ENCODE measurements around the gene CACNA1I. TPM values are rescaled to one million over a fixed set of nuclear protein-coding genes. Genes with fewer than 3 reads are reported as not detected.

Gene CACNA1I
- polyA plus RNA-seq, 1 of the 3 experiments (the other 2 are of a cell fraction) = not detected

GRCh38 chr22:39563571-39564428 is 6.8 kb upstream of the CACNA1I start (continued):
- TF ChIP-seq FOXM1 (IDR thresholded peaks at IDR 0.05; ENCODE audit: low read depth) (no peak), TCF12 (IDR thresholded peaks at IDR 0.05) (no peak), NRF1 (IDR thresholded peaks at IDR 0.05; ENCODE audit: low read depth, low read length) (no peak)

- POLR2A ChIA-PET = interaction anchor here (0.6 kb wide), 1 partner anchor 33 kb away, joined by 3 read pairs; the partner anchor contains the start of gene RPS19BP1
- Histone ChIP-seq H3K9ac (no peak overlapping the region), H2AFZ (ENCODE audit: low read depth) (no peak overlapping the region), H3K36me3 (replicated peaks in 1 of 2; ENCODE audit: control insufficient read depth in 1 of 2, insufficient read depth in 2 of 2, low read length in 1 of 2) (no peaks in the 10 kb centered on the region), H4K20me1 (ENCODE audit: insufficient read depth) (no peaks in the 10 kb centered on the region), H3K4me3 (ENCODE audit: low read depth in 2 of 2, low read length in 1 of 2) (no peak overlapping the region), H3K9me2 (no peaks in the 10 kb centered on the region), H3F3A (replicated peaks; ENCODE audit: insufficient read depth) (no peaks in the 10 kb centered on the region), H3K27ac (ENCODE audit: low read depth in 2 of 2, low read length in 1 of 2) (no peak overlapping the region), H3K4me1 (ENCODE audit: control insufficient read depth in 1 of 2, insufficient read depth in 2 of 2, low read depth in 1 of 2, low read length in 1 of 2) (no peaks in the 10 kb centered on the region), H3K4me2 (no peak overlapping the region), H3K27me3 (ENCODE audit: insufficient read depth) (no peaks in the 10 kb centered on the region), H3K79me2 (ENCODE audit: insufficient read depth) (no peaks in the 10 kb centered on the region), H3K9me3 (no peaks in the 10 kb centered on the region)
- TF ChIP-seq RXRA (IDR thresholded peaks at IDR 0.05; ENCODE audit: borderline replicate concordance, low read depth) = no peak
- CTCF ChIA-PET = no interaction called here
- 74% methylated on average over 5 of the region's 5 CpGs for WGBS (ENCODE audit: low lambda C conversion rate)
- DNase-seq = no peak
Observed at GRCh38 chr22:39565414-39565944, 5.1 kb upstream of the CACNA1I start.

- H3K9me2 ChIP-seq = no peaks in the 10 kb centered on the region
- ChIA-PET POLR2A (no interaction called here), CTCF (no interaction called here)
- no peaks in the 10 kb centered on the region for H3K36me3 ChIP-seq (replicated peaks in 1 of 2; ENCODE audit: control insufficient read depth in 1 of 2, insufficient read depth in 2 of 2, low read length in 1 of 2)
- no peaks in the 10 kb centered on the region for H3K9me3 ChIP-seq
- H3K27me3 ChIP-seq (ENCODE audit: insufficient read depth) = no peaks in the 10 kb centered on the region
- H3K79me2 ChIP-seq (ENCODE audit: insufficient read depth) = no peaks in the 10 kb centered on the region
- TF ChIP-seq GABPA (IDR thresholded peaks at IDR 0.05; ENCODE audit: low read depth) (no peak), RAD21 (IDR thresholded peaks at IDR 0.05; ENCODE audit: low read length) (no peak), SMC3 (IDR thresholded peaks at IDR 0.05; ENCODE audit: low read depth, low read length) (no peak), NFIC (IDR thresholded peaks at IDR 0.05; ENCODE audit: borderline replicate concordance) (no peak), POLR2AphosphoS5 (IDR thresholded peaks at IDR 0.05; ENCODE audit: low read depth, low read length) (no peak), RFX5 (IDR thresholded peaks at IDR 0.05; ENCODE audit: low read length) (no peak), CHD2 (IDR thresholded peaks at IDR 0.05; ENCODE audit: low read length, partially characterized antibody) (no peak), RCOR1 (IDR thresholded peaks at IDR 0.05; ENCODE audit: low read length) (no peak), MAX (IDR thresholded peaks at IDR 0.05; ENCODE audit: low read depth) (no peak), TCF12 (IDR thresholded peaks at IDR 0.05) (no peak), REST (IDR thresholded peaks at IDR 0.05; ENCODE audit: low read depth, low read length) (no peak), EP300 (IDR thresholded peaks at IDR 0.05; ENCODE audit: borderline replicate concordance in 1 of 2, low read depth in 1 of 2, low read length in 1 of 2) (no peak), TAF1 (IDR thresholded peaks at IDR 0.05; ENCODE audit: borderline replicate concordance, low read depth, low read length) (no peak), IRF3 (IDR thresholded peaks at IDR 0.05; ENCODE audit: low read depth, low read length) (no peak), MEF2A (IDR thresholded peaks at IDR 0.05; ENCODE audit: borderline replicate concordance, low read depth) (no peak)
- 74% methylated on average over 8 of the region's 14 CpGs for WGBS (ENCODE audit: low lambda C conversion rate)
- no peak overlapping the region for H3K9ac ChIP-seq
- no peak overlapping the region for H3K4me3 ChIP-seq (ENCODE audit: low read depth in 2 of 2, low read length in 1 of 2)
- no peaks in the 10 kb centered on the region for H4K20me1 ChIP-seq (ENCODE audit: insufficient read depth)
- no peak overlapping the region for H3K4me2 ChIP-seq
- no peak overlapping the region for H3K27ac ChIP-seq (ENCODE audit: low read depth in 2 of 2, low read length in 1 of 2)
- no peaks in the 10 kb centered on the region for H3F3A ChIP-seq (replicated peaks; ENCODE audit: insufficient read depth)
- no peak for DNase-seq
- H3K4me1 ChIP-seq (ENCODE audit: control insufficient read depth in 1 of 2, insufficient read depth in 2 of 2, low read depth in 1 of 2, low read length in 1 of 2) = no peaks in the 10 kb centered on the region
- H2AFZ ChIP-seq (ENCODE audit: low read depth) = no peak overlapping the region
Observed at GRCh38 chr22:39567135-39567946, 3.2 kb upstream of the CACNA1I start.

Data from SK-N-SH (cell line).